Peyer's patch (tissue), 4 donors: ENCODE results near the gene EFNA2. TPM values are rescaled to one million over a fixed set of nuclear protein-coding genes. Genes with fewer than 3 reads are reported as not detected.

Source experiments
- DNase-seq, 3 donors: peaks; one replicate each; pipeline ENCODE4 v3.0.0-alpha.2; 2017 to 2019
- H3K27ac ChIP-seq, 4 donors: fragments of 200-600 bp; sonication (generic); one replicate each; pipeline ENCODE4 v1.5.1; 2016 to 2019
- H3K27me3 ChIP-seq, 2 donors: fragments of 200-600 bp; sonication (generic); one replicate each; pipeline ENCODE4 v1.5.1; 2019
- H3K36me3 ChIP-seq, 3 donors: fragments of 200-600 bp; sonication (generic); one replicate each; pipeline ENCODE4 v1.5.1; 2016 to 2019
- H3K4me1 ChIP-seq, 4 donors: fragments of 200-600 bp; sonication (generic); one replicate each; pipeline ENCODE4 v1.5.1; 2016 to 2019
- H3K4me3 ChIP-seq, 4 donors: fragments of 200-600 bp; sonication (generic); 1 replicate in 3 of 4; 2 replicates in 1 of 4; pipeline ENCODE4 v1.5.1; 2016 to 2019; ENCODE audit warnings: mild to moderate bottlenecking in 1 of 4
- H3K9me3 ChIP-seq, 4 donors: fragments of 200-600 bp; sonication (generic); one replicate each; pipeline ENCODE4 v1.5.1; 2016 to 2019; ENCODE audit warnings: mild to moderate bottlenecking in 1 of 4
- CTCF ChIP-seq, 6 experiments: fragments of 450-650 bp in 4 of 6; fragments of 200-600 bp in 2 of 6; sonication (generic) in 1 of 6; IDR thresholded peaks; one replicate each; pipeline ENCODE4 v1.5.1; 2017 to 2019; ENCODE audit warnings: antibody characterized with exemption in 6 of 6, mild to moderate bottlenecking in 3 of 6, moderate library complexity in 1 of 6
- POLR2A ChIP-seq, 2 donors: fragments of 450-650 bp; IDR thresholded peaks; one replicate each; pipeline ENCODE4 v1.5.1; 2017; ENCODE audit warnings: antibody characterized with exemption in 2 of 2, mild to moderate bottlenecking in 2 of 2, moderate library complexity in 2 of 2
- total RNA-seq, 4 donors: library from RNA; depleted of rRNA; stranded (reverse); fragments of >200 nt; gene quantifications; one replicate each; pipeline ENCODE4 v1.1.0, GENCODE V29; 2016

EFNA2 gene
- total RNA-seq, 4 donors from 2014 or later = 21.5 to 34.1 (median 32.3) TPM

GRCh38 chr19:1266129-1266915 is 19.4 kb upstream of the EFNA2 start:
- H3K9me3 ChIP-seq = no peaks in the 10 kb centered on the region
- H3K27ac ChIP-seq = peak overlapping the region; percentile 94 to 99 (median 98)
- peaks cover 18 to 85% (median 70%) of the 10 kb centered on the region in 4 donors for H3K4me1 ChIP-seq
- peaks cover 0 to 6% (median 0%) of the 10 kb centered on the region in 3 donors for H3K36me3 ChIP-seq
- TF ChIP-seq CTCF (IDR thresholded peaks at IDR 0.05) (peak in 2 of 6 experiments; percentile 15 to 17), POLR2A (IDR thresholded peaks at IDR 0.05) (peak; percentile 43 to 55)
- H3K27me3 ChIP-seq = no peaks in the 10 kb centered on the region
- DNase-seq = peak; percentile 93 to 97 (median 96)
- H3K4me3 ChIP-seq = peak overlapping the region; percentile 51 to 80 (median 60)

GRCh38 chr19:1266916-1267476 is 18.7 kb upstream of the EFNA2 start:
- DNase-seq = peak; percentile 66 to 91 (median 89)
- no peaks in the 10 kb centered on the region for H3K9me3 ChIP-seq
- H3K36me3 ChIP-seq = peaks cover 0 to 13% (median 0%) of the 10 kb centered on the region in 3 donors
- peaks cover 18 to 87% (median 72%) of the 10 kb centered on the region in 4 donors for H3K4me1 ChIP-seq
- TF ChIP-seq POLR2A (IDR thresholded peaks at IDR 0.05) (no peak), CTCF (IDR thresholded peaks at IDR 0.05) (peak; percentile 97 to 100 (median 99))
- H3K27me3 ChIP-seq = no peaks in the 10 kb centered on the region
- H3K4me3 ChIP-seq = peak overlapping the region; percentile 51 to 80 (median 60)
- H3K27ac ChIP-seq = peak overlapping the region; percentile 94 to 99 (median 98)

GRCh38 chr19:1267477-1268225 is 18.0 kb upstream of the EFNA2 start:
- peak overlapping the region; percentile 51 to 80 (median 60) for H3K4me3 ChIP-seq
- DNase-seq = no peak
- peak overlapping the region in 2 of 4 donors; percentile 98 to 99 for H3K27ac ChIP-seq
- no peaks in the 10 kb centered on the region for H3K9me3 ChIP-seq
- H3K36me3 ChIP-seq = peaks cover 0 to 20% (median 0%) of the 10 kb centered on the region in 3 donors
- H3K27me3 ChIP-seq = no peaks in the 10 kb centered on the region
- TF ChIP-seq POLR2A (IDR thresholded peaks at IDR 0.05) (no peak), CTCF (IDR thresholded peaks at IDR 0.05) (no peak)
- H3K4me1 ChIP-seq = peaks cover 16 to 86% (median 69%) of the 10 kb centered on the region in 4 donors

GRCh38 chr19:1268226-1269064 is 17.2 kb upstream of the EFNA2 start:
- TF ChIP-seq POLR2A (IDR thresholded peaks at IDR 0.05) (no peak), CTCF (IDR thresholded peaks at IDR 0.05) (no peak)
- peak overlapping the region; percentile 98 to 99 (median 99) for H3K27ac ChIP-seq
- no peaks in the 10 kb centered on the region for H3K27me3 ChIP-seq
- H3K9me3 ChIP-seq = no peaks in the 10 kb centered on the region
- no peak for DNase-seq
- peaks cover 13 to 81% (median 64%) of the 10 kb centered on the region in 4 donors for H3K4me1 ChIP-seq
- peaks cover 0 to 28% (median 0%) of the 10 kb centered on the region in 3 donors for H3K36me3 ChIP-seq
- H3K4me3 ChIP-seq = peak overlapping the region in 3 of 4 donors; percentile 65 to 97 (median 77)
